PFSK-1 (cell line): Measurements from ENCODE around the gene MAP2K5.

ENCODE experiments used
- FOXP2 ChIP-seq: optimal IDR thresholded peaks from 2 replicates; pipeline ENCODE3; 2011; ENCODE audit warnings: borderline replicate concordance, control low read depth, inconsistent platforms; ENCODE audit not compliant: insufficient read depth; ENCODE audit errors: extremely low read length, extremely low read depth
- POLR2AphosphoS5 ChIP-seq: IDR thresholded peaks from 2 replicates; pipeline ENCODE4 v1.6.1; 2012; ENCODE audit warnings: low read depth, mild to moderate bottlenecking, control low read depth, low read length, moderate library complexity
- SIN3A ChIP-seq: IDR thresholded peaks from 2 replicates; pipeline ENCODE4 v1.6.1; 2012; ENCODE audit warnings: mild to moderate bottlenecking, low read length, moderate library complexity, borderline replicate concordance; ENCODE audit not compliant: insufficient read depth
- TAF1 ChIP-seq: IDR thresholded peaks from 2 replicates; pipeline ENCODE4 v1.6.1; 2012; ENCODE audit warnings: low read length, control low read depth, borderline replicate concordance; ENCODE audit not compliant: insufficient read depth
- TF ChIP-seq, protein P1 (sequence below), 2 experiments: IDR thresholded peaks; 2 replicates each; pipeline versions ENCODE4 v1.6.1 to v1.8.0; 2011 to 2012; ENCODE audit warnings: low read depth in 2 of 2, low read length in 2 of 2, control low read depth in 1 of 2, inconsistent platforms in 1 of 2, mild to moderate bottlenecking in 1 of 2, moderate library complexity in 1 of 2; ENCODE audit not compliant: insufficient read depth in 1 of 2

MAP2K5 gene

DNA sequence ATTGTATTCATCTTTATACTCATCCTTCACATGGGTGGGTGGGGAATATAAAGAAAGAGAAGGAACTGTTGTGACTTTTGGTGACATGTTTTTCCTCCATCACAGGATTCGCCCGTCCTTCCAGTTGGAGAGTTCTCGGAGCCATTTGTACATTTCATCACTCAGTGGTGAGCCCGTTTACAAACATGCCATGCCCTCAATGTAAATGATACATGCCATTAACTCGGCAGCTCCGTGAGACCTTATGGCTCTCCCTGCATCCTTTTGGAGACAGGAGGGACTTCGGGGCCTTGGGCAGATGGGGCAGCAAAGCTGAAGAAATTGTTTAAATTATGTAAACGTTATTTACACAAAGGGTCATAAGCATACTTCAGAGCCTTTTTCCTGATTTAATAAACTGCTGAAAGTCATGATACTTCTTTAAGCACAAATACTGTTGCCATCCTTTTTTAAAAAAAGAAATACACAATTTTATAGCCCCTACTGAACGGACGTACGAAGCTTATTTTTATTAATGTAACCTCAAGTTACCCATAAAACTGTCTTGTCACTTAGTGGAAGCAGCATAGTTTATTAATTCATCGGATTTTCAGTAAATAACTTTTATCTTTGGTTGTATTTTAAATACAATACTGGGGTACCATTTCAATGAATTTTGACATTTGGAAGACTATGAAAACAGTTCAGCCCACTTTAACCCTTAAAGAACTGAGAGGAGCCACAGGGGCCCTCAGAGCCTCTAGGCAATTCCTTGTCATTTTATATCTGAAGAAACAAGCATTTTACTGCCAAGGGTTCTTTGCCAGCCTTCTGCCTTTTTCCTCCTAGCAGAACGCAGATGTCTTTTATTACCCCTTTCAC lies 227.2 kb downstream of the MAP2K5 start:
- no peak for TF ChIP-seq TAF1
- no peak for TF ChIP-seq FOXP2
- TF ChIP-seq SIN3A = no peak
- TF ChIP-seq POLR2AphosphoS5 = no peak
- TF ChIP-seq, protein P1, sequence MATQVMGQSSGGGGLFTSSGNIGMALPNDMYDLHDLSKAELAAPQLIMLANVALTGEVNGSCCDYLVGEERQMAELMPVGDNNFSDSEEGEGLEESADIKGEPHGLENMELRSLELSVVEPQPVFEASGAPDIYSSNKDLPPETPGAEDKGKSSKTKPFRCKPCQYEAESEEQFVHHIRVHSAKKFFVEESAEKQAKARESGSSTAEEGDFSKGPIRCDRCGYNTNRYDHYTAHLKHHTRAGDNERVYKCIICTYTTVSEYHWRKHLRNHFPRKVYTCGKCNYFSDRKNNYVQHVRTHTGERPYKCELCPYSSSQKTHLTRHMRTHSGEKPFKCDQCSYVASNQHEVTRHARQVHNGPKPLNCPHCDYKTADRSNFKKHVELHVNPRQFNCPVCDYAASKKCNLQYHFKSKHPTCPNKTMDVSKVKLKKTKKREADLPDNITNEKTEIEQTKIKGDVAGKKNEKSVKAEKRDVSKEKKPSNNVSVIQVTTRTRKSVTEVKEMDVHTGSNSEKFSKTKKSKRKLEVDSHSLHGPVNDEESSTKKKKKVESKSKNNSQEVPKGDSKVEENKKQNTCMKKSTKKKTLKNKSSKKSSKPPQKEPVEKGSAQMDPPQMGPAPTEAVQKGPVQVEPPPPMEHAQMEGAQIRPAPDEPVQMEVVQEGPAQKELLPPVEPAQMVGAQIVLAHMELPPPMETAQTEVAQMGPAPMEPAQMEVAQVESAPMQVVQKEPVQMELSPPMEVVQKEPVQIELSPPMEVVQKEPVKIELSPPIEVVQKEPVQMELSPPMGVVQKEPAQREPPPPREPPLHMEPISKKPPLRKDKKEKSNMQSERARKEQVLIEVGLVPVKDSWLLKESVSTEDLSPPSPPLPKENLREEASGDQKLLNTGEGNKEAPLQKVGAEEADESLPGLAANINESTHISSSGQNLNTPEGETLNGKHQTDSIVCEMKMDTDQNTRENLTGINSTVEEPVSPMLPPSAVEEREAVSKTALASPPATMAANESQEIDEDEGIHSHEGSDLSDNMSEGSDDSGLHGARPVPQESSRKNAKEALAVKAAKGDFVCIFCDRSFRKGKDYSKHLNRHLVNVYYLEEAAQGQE (IDR thresholded peaks at IDR 0.05; ENCODE audit: insufficient read depth in 1 of 2, low read depth in 2 of 2, low read length in 2 of 2) = no peak

DNA sequence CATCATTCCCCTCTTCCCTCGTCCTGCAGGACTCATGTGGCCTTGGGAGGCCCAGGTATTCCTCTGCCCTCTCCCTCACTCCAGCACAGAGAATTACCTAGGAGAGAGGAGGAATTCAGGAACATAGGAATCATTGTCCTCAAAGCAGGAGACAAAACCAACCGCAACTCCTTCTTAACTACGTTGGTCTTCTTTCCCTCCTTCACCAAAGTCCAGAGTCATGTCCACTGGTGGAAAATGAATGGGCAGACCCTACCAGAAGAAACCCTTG lies 227.8 kb downstream of the MAP2K5 start:
- TF ChIP-seq, protein P1 (IDR thresholded peaks at IDR 0.05; ENCODE audit: insufficient read depth in 1 of 2, low read depth in 2 of 2, low read length in 2 of 2) = no peak
- TF ChIP-seq SIN3A = no peak
- TF ChIP-seq FOXP2 = no peak
- no peak for TF ChIP-seq POLR2AphosphoS5
- TF ChIP-seq TAF1 = no peak

DNA sequence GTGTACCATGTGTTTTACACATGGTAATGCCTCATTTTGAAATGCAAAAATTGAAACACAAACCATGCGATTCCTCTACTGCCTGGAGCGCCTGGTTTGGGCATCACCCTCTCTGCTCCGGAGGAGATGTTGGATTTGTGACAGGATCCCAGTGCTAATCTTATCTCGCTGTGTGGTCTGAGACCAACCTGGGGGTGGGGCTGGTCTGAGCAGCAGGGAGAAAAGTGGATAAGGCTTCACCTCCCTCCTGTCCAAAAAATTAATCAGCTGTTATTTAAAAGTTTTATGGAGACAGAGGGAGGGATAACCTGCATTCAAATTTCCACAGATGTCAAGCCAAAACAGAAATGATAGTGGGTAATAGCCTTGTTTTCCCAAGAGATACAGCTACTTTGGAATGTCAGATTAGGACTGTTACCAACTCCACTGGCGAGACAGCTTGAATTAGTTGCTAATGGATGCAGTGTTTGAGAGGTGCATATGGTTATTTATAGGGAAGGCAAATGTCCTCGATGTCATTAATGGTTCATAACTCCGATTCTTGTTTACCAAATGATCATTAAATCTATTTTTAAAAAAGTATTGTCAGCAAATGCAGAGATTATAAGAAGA lies 228.8 kb downstream of the MAP2K5 start:
- TF ChIP-seq TAF1 (no peak), SIN3A (no peak), POLR2AphosphoS5 (no peak), FOXP2 (no peak)
- TF ChIP-seq, protein P1 (IDR thresholded peaks at IDR 0.05; ENCODE audit: insufficient read depth in 1 of 2, low read depth in 2 of 2, low read length in 2 of 2) = no peak

DNA sequence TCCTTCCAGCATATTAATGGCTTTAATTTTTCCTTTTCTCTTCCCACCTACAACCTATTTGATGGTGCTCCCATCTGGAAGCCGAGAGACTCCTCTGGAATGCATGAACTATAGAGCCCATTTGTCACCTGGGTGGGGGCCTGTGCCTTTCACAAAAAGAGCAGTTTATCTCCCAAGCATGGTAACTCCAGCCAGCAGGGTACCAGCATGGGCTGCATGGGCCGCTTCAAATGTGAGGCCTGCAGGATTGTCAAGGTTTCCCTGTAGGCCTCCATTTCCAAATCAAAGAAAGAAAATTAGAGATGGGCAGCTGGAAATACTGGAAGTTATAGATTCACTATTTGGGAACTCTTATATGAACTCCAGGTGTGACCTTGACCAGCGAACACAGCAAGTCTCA lies 232.1 kb downstream of the MAP2K5 start:
- TF ChIP-seq FOXP2 = no peak
- no peak for TF ChIP-seq TAF1
- TF ChIP-seq, protein P1 (IDR thresholded peaks at IDR 0.05; ENCODE audit: insufficient read depth in 1 of 2, low read depth in 2 of 2, low read length in 2 of 2) = no peak
- no peak for TF ChIP-seq SIN3A
- no peak for TF ChIP-seq POLR2AphosphoS5

DNA sequence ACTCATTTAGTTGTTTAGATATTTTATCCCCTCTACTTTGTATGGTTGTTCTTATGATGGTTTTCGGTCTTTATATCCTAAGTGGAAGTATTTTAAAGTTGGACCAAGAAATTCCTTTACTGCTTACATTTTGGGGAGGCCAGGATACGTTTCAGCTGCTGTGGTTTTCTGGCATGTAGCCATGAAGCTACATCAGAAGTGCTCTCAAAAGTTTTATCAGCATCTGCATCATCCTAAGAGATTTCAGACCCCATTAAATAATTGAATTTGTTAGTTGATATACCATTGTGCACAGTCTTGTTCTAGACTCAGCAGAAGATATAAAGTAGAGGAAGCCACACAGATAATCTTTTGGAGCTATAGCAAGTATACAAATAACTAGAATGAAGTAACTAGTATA lies 232.7 kb downstream of the MAP2K5 start:
- TF ChIP-seq TAF1 = no peak
